Stromal cell of bone marrow (primary cell): ENCODE results near the gene MYO3B.
"Not testable (repeated sequence)": the region's sequence is repeated elsewhere in the genome, so short reads cannot be mapped to it uniquely, and the experiment has no call there.

Source experiments
- DNase-seq: peaks from one replicate; pipeline ENCODE4 v3.0.0-alpha.2; 2012; ENCODE audit warnings: low read depth

Gene MYO3B

GRCh38 chr2:170566138-170566537, 388.2 kb downstream of the MYO3B start:
- DNase-seq = no peak

GRCh38 chr2:170567429-170567828, 389.5 kb downstream of the MYO3B start:
- no peak for DNase-seq

GRCh38 chr2:170568511-170568910, 390.6 kb downstream of the MYO3B start:
- no peak for DNase-seq

- no peak for DNase-seq
Measured at GRCh38 chr2:170571612-170572011, 393.7 kb downstream of the MYO3B start.

GRCh38 chr2:170573671-170574070, 395.7 kb downstream of the MYO3B start:
- no peak for DNase-seq

GRCh38 chr2:170576296-170576695, 398.3 kb downstream of the MYO3B start:
- no peak for DNase-seq

GRCh38 chr2:170577356-170577755, 399.4 kb downstream of the MYO3B start:
- no peak for DNase-seq

- no peak for DNase-seq
Measured at GRCh38 chr2:170578606-170579005, 400.7 kb downstream of the MYO3B start.

GRCh38 chr2:170579511-170579910, 401.6 kb downstream of the MYO3B start:
- DNase-seq = no peak

GRCh38 chr2:170582313-170582712, 404.4 kb downstream of the MYO3B start:
- DNase-seq = no peak

- no peak for DNase-seq
Measured at GRCh38 chr2:170582751-170583463, 405.0 kb downstream of the MYO3B start.

GRCh38 chr2:170585067-170585466, 407.1 kb downstream of the MYO3B start:
- no peak for DNase-seq

GRCh38 chr2:170586571-170587095, 408.7 kb downstream of the MYO3B start:
- DNase-seq = no peak

- no peak for DNase-seq
Measured at GRCh38 chr2:170587117-170587516, 409.2 kb downstream of the MYO3B start.

- DNase-seq = no peak
Measured at GRCh38 chr2:170587922-170588321, 410.0 kb downstream of the MYO3B start.

GRCh38 chr2:170588729-170589128, 410.8 kb downstream of the MYO3B start:
- no peak for DNase-seq

- DNase-seq = no peak
Measured at GRCh38 chr2:170596576-170596975, 418.6 kb downstream of the MYO3B start.

GRCh38 chr2:170598067-170598395, 420.1 kb downstream of the MYO3B start:
- DNase-seq = no peak

- no peak for DNase-seq
Measured at GRCh38 chr2:170601489-170601888, 423.5 kb downstream of the MYO3B start.

- DNase-seq = no peak
Measured at GRCh38 chr2:170605862-170606261, 427.9 kb downstream of the MYO3B start.

GRCh38 chr2:170607171-170607570, 429.2 kb downstream of the MYO3B start:
- DNase-seq = no peak

- no peak for DNase-seq
Measured at GRCh38 chr2:170610615-170611014, 432.7 kb downstream of the MYO3B start.

GRCh38 chr2:170618948-170619347, 441.0 kb downstream of the MYO3B start:
- not testable (repeated sequence) for DNase-seq

GRCh38 chr2:170635094-170635493, 457.1 kb downstream of the MYO3B start:
- DNase-seq = not testable (repeated sequence)
